Transverse colon (tissue), 3 donors: ENCODE measurements around the gene VWA3B.

Experiments
- CTCF ChIP-seq, 5 experiments: fragments of 200-600 bp in 3 of 5; fragments of 450-650 bp in 2 of 5; sonication (generic) in 3 of 5; IDR thresholded peaks; 1 replicate in 2 of 5; 2 replicates in 3 of 5; pipeline ENCODE4 v1.5.1; 2016 to 2017; ENCODE audit warnings: antibody characterized with exemption in 5 of 5, inconsistent platforms in 3 of 5, mild to moderate bottlenecking in 2 of 5, moderate library complexity in 1 of 5
- POLR2A ChIP-seq: fragments of 450-650 bp; IDR thresholded peaks from one replicate; pipeline ENCODE4 v1.6.1; 2016; ENCODE audit warnings: antibody characterized with exemption, mild to moderate bottlenecking, moderate library complexity

- TF ChIP-seq CTCF (IDR thresholded peaks at IDR 0.05) (no peak), POLR2A (no peak)
These were observed 83.1 kb downstream of the VWA3B start for GRCh38 chr2:98170076-98170475.
